A673 (cell line): ENCODE measurements around the gene GPC6. TPM values are rescaled to one million over a fixed set of nuclear protein-coding genes. Genes with fewer than 3 reads are reported as not detected.

ENCODE experiments used
- BruUV-seq: library from RNA; stranded (reverse); fragments of 400-500 nt; replicated peaks from 2 replicates; lab custom pipeline; 2021; lab: Mats Ljungman, UMichigan
- CTCF ChIA-PET: fragments of 300-600 bp; sonication (Branson Sonifier 250); formaldehyde crosslinking; loops from one replicate; lab custom pipeline; 2022; ENCODE audit warnings: antibody characterized with exemption; lab: Charles Lee
- POLR2A ChIA-PET: fragments of 300-600 bp; sonication (Branson Sonifier 250); formaldehyde crosslinking; loops from one replicate; lab custom pipeline; 2022; ENCODE audit warnings: antibody characterized with exemption; ENCODE audit not compliant: low non-redundant PET; lab: Charles Lee
- DNase-seq: peaks from one replicate; pipeline ENCODE4 v3.0.0-alpha.2; 2015; ENCODE audit warnings: low spot score
- H3K27ac ChIP-seq: fragments of 200-600 bp; sonication (generic); 2 replicates; pipeline ENCODE4 v1.5.1; 2016; ENCODE audit warnings: mixed run types, low read depth, mild to moderate bottlenecking, mixed read lengths, antibody characterized with exemption, low read length; ENCODE audit not compliant: poor library complexity, severe bottlenecking
- H3K27me3 ChIP-seq: fragments of 200-600 bp; sonication (generic); replicated peaks from 2 replicates; pipeline ENCODE4 v1.6.1; 2017; ENCODE audit warnings: mixed run types, low read depth, mild to moderate bottlenecking, mixed read lengths, antibody characterized with exemption, low read length; ENCODE audit not compliant: insufficient read depth, poor library complexity
- H3K36me3 ChIP-seq: fragments of 200-600 bp; sonication (generic); 2 replicates; pipeline ENCODE4 v1.6.1; 2016; ENCODE audit warnings: mixed run types, mild to moderate bottlenecking, mixed read lengths, antibody characterized with exemption, low read length; ENCODE audit not compliant: insufficient read depth, poor library complexity, severe bottlenecking
- H3K4me1 ChIP-seq: fragments of 200-600 bp; sonication (generic); 2 replicates; pipeline ENCODE4 v1.6.1; 2017; ENCODE audit warnings: mixed run types, mild to moderate bottlenecking, mixed read lengths, antibody characterized with exemption, low read length; ENCODE audit not compliant: insufficient read depth, poor library complexity, severe bottlenecking
- H3K4me3 ChIP-seq: fragments of 200-600 bp; sonication (generic); 2 replicates; pipeline ENCODE4 v1.5.1; 2016; ENCODE audit warnings: low read depth, mixed run types, mild to moderate bottlenecking, mixed read lengths, low read length; ENCODE audit not compliant: poor library complexity, severe bottlenecking
- H3K9me3 ChIP-seq: fragments of 200-600 bp; sonication (generic); 2 replicates; pipeline ENCODE4 v1.6.1; 2016; ENCODE audit warnings: mixed run types, low read depth, mild to moderate bottlenecking, mixed read lengths, antibody characterized with exemption, low read length; ENCODE audit not compliant: poor library complexity, severe bottlenecking
- CTCF ChIP-seq: fragments of 300-800, 200-600 bp; sonication (generic); conservative IDR thresholded peaks from 2 replicates; pipeline ENCODE4 v1.5.1; 2017; ENCODE audit warnings: low read depth, mild to moderate bottlenecking, antibody characterized with exemption, low read length, moderate library complexity, mixed read lengths
- EZH2 ChIP-seq: fragments of 200-600 bp; sonication (generic); IDR thresholded peaks from 2 replicates; pipeline ENCODE4 v1.6.1; 2017; ENCODE audit warnings: borderline replicate concordance, low read depth, mild to moderate bottlenecking, mixed read lengths, antibody characterized with exemption, low read length; ENCODE audit not compliant: poor library complexity, severe bottlenecking
- intact Hi-C: fragments of 100-400 bp; cut with micrococcal nuclease; formaldehyde crosslinking; loops from one replicate; pipeline ENCODE4 v1.10.0; 2022; ENCODE audit not compliant: unreplicated experiment
- total RNA-seq: library from RNA; stranded (reverse); gene quantifications from 2 replicates; pipeline ENCODE4 v1.2.3, GENCODE V29; 2021

The GPC6 gene
- total RNA-seq, 1 experiment from 2014 or later: 23.3 TPM

- no peak overlapping the region for H3K4me3 ChIP-seq
- H3K27ac ChIP-seq: no peak overlapping the region
- no peaks in the 10 kb centered on the region for H3K9me3 ChIP-seq
- no peaks in the 10 kb centered on the region for H3K27me3 ChIP-seq
- no peaks in the 10 kb centered on the region for H3K4me1 ChIP-seq
- no TSS peak for BruUV-seq
- ChIA-PET CTCF (no interaction called here), POLR2A (no interaction called here)
- no peaks in the 10 kb centered on the region for H3K36me3 ChIP-seq
- no peak for DNase-seq
- intact Hi-C loops: no loop called here
- no peak for TF ChIP-seq EZH2
- no peak for TF ChIP-seq CTCF
Observed at GRCh38 chr13:93183302-93183701, 43.3 kb upstream of the GPC6 start.

GRCh38 chr13:93190006-93190405 lies 36.6 kb upstream of the GPC6 start:
- CTCF ChIA-PET: no interaction called here

GRCh38 chr13:93193682-93194081 lies 32.9 kb upstream of the GPC6 start:
- no TSS peak for BruUV-seq
- no peak overlapping the region for H3K4me3 ChIP-seq
- H3K36me3 ChIP-seq: no peaks in the 10 kb centered on the region
- POLR2A ChIA-PET: no interaction called here
- TF ChIP-seq CTCF: no peak
- no peak for TF ChIP-seq EZH2
- no peak for DNase-seq
- H3K4me1 ChIP-seq: no peaks in the 10 kb centered on the region
- no peak overlapping the region for H3K27ac ChIP-seq
- CTCF ChIA-PET: no interaction called here
- H3K9me3 ChIP-seq: no peaks in the 10 kb centered on the region
- H3K27me3 ChIP-seq: no peaks in the 10 kb centered on the region
- intact Hi-C loops: no loop called here

More at GRCh38 chr13:93190006-93190405, 36.6 kb upstream of the GPC6 start:
- intact Hi-C loops: no loop called here
- no peak for DNase-seq
- no peak for TF ChIP-seq CTCF
- no peak for TF ChIP-seq EZH2
- Histone ChIP-seq H3K4me3 (no peak overlapping the region), H3K27ac (no peak overlapping the region), H3K27me3 (no peaks in the 10 kb centered on the region), H3K4me1 (no peaks in the 10 kb centered on the region), H3K9me3 (no peaks in the 10 kb centered on the region), H3K36me3 (no peaks in the 10 kb centered on the region)
- no TSS peak for BruUV-seq
- POLR2A ChIA-PET: no interaction called here
